ENCODE measurements around the gene BPGM. TPM values are rescaled to one million over a fixed set of nuclear protein-coding genes. Genes with fewer than 3 reads are reported as not detected.

The BPGM gene
- polyA plus RNA-seq, 1 of the 3 experiments (the other 2 are of a cell fraction), result 12.4 TPM

GRCh38 chr7:134706468-134706867, 59.8 kb downstream of the BPGM start:
- Histone ChIP-seq H3K4me2 (no peak overlapping the region), H2AFZ (ENCODE audit: low read depth) (no peak overlapping the region), H3K9me3 (no peaks in the 10 kb centered on the region), H3K27ac (ENCODE audit: low read depth in 2 of 2, low read length in 1 of 2) (no peak overlapping the region), H3K4me1 (ENCODE audit: control insufficient read depth in 1 of 2, insufficient read depth in 2 of 2, low read depth in 1 of 2, low read length in 1 of 2) (peaks cover 0 to 7% of the 10 kb centered on the region in 2 experiments; a peak in 1 of 4 replicates), H3K79me2 (ENCODE audit: insufficient read depth) (no peaks in the 10 kb centered on the region), H3K36me3 (replicated peaks in 1 of 2; ENCODE audit: control insufficient read depth in 1 of 2, insufficient read depth in 2 of 2, low read length in 1 of 2) (no peaks in the 10 kb centered on the region), H3K4me3 (ENCODE audit: low read depth in 2 of 2, low read length in 1 of 2) (no peak overlapping the region), H4K20me1 (ENCODE audit: insufficient read depth) (no peaks in the 10 kb centered on the region), H3K27me3 (ENCODE audit: insufficient read depth) (no peaks in the 10 kb centered on the region), H3F3A (replicated peaks; ENCODE audit: insufficient read depth) (peaks cover 13% of the 10 kb centered on the region), H3K9me2 (no peaks in the 10 kb centered on the region), H3K9ac (no peak overlapping the region)
- CTCF ChIA-PET, result interaction anchor here (1.0 to 1.4 kb wide), 3 partner anchors 8 to 17 kb away, joined by 3 to 5 read pairs (median 3); no protein-coding TSS in a partner anchor
- no peak for DNase-seq
- POLR2A ChIA-PET, result no interaction called here
- no peak for TF ChIP-seq SIN3A (IDR thresholded peaks at IDR 0.05; ENCODE audit: borderline replicate concordance, low read depth, low read length)
- no peak for TF ChIP-seq IRF3 (IDR thresholded peaks at IDR 0.05; ENCODE audit: low read depth, low read length)
- TF ChIP-seq FOSL2 (IDR thresholded peaks at IDR 0.05; ENCODE audit: borderline replicate concordance, low read depth), result no peak
- no peak for TF ChIP-seq CHD2 (IDR thresholded peaks at IDR 0.05; ENCODE audit: low read length, partially characterized antibody)
- no peak for TF ChIP-seq POLR2AphosphoS5 (IDR thresholded peaks at IDR 0.05; ENCODE audit: low read depth, low read length)
- TF ChIP-seq MXI1 (IDR thresholded peaks at IDR 0.05; ENCODE audit: low read depth, low read length), result no peak
- TF ChIP-seq EZH2phosphoT487 (IDR thresholded peaks at IDR 0.05; ENCODE audit: borderline replicate concordance, low read depth), result no peak
- no peak for TF ChIP-seq NFIC (IDR thresholded peaks at IDR 0.05; ENCODE audit: borderline replicate concordance)
- TF ChIP-seq, protein P1, sequence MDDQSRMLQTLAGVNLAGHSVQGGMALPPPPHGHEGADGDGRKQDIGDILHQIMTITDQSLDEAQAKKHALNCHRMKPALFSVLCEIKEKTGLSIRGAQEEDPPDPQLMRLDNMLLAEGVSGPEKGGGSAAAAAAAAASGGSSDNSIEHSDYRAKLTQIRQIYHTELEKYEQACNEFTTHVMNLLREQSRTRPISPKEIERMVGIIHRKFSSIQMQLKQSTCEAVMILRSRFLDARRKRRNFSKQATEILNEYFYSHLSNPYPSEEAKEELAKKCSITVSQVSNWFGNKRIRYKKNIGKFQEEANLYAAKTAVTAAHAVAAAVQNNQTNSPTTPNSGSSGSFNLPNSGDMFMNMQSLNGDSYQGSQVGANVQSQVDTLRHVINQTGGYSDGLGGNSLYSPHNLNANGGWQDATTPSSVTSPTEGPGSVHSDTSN (IDR thresholded peaks at IDR 0.05), result no peak
- TF ChIP-seq MEF2A (IDR thresholded peaks at IDR 0.05; ENCODE audit: borderline replicate concordance, low read depth), result no peak
- no peak for TF ChIP-seq JUND (IDR thresholded peaks at IDR 0.05)
- no peak for TF ChIP-seq MAX (IDR thresholded peaks at IDR 0.05; ENCODE audit: low read depth)
- no peak for TF ChIP-seq GATA2 (CRISPR knock-in tag; IDR thresholded peaks at IDR 0.05)
- 76% methylated on average over 5 of the region's 5 CpGs for WGBS (ENCODE audit: low lambda C conversion rate)

- TF ChIP-seq, protein P2, sequence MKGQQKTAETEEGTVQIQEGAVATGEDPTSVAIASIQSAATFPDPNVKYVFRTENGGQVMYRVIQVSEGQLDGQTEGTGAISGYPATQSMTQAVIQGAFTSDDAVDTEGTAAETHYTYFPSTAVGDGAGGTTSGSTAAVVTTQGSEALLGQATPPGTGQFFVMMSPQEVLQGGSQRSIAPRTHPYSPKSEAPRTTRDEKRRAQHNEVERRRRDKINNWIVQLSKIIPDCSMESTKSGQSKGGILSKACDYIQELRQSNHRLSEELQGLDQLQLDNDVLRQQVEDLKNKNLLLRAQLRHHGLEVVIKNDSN (IDR thresholded peaks at IDR 0.05; ENCODE audit: borderline replicate concordance, low read depth), result no peak
- TF ChIP-seq, protein P3, sequence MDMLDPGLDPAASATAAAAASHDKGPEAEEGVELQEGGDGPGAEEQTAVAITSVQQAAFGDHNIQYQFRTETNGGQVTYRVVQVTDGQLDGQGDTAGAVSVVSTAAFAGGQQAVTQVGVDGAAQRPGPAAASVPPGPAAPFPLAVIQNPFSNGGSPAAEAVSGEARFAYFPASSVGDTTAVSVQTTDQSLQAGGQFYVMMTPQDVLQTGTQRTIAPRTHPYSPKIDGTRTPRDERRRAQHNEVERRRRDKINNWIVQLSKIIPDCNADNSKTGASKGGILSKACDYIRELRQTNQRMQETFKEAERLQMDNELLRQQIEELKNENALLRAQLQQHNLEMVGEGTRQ (IDR thresholded peaks at IDR 0.05; ENCODE audit: borderline replicate concordance, low read depth, low read length), result no peak
- TF ChIP-seq RXRA (IDR thresholded peaks at IDR 0.05; ENCODE audit: borderline replicate concordance, low read depth) (no peak), EP300 (IDR thresholded peaks at IDR 0.05; ENCODE audit: borderline replicate concordance in 1 of 2, low read depth in 1 of 2, low read length in 1 of 2) (no peak), MEF2A (IDR thresholded peaks at IDR 0.05; ENCODE audit: borderline replicate concordance, low read depth) (no peak), MXI1 (IDR thresholded peaks at IDR 0.05; ENCODE audit: low read depth, low read length) (no peak)
- Histone ChIP-seq H3F3A (replicated peaks; ENCODE audit: insufficient read depth) (peaks cover 13% of the 10 kb centered on the region), H3K9ac (no peak overlapping the region), H3K9me3 (no peaks in the 10 kb centered on the region), H3K79me2 (ENCODE audit: insufficient read depth) (no peaks in the 10 kb centered on the region), H3K27me3 (ENCODE audit: insufficient read depth) (no peaks in the 10 kb centered on the region), H3K27ac (ENCODE audit: low read depth in 2 of 2, low read length in 1 of 2) (no peak overlapping the region), H3K36me3 (replicated peaks in 1 of 2; ENCODE audit: control insufficient read depth in 1 of 2, insufficient read depth in 2 of 2, low read length in 1 of 2) (no peaks in the 10 kb centered on the region), H4K20me1 (ENCODE audit: insufficient read depth) (no peaks in the 10 kb centered on the region), H3K9me2 (no peaks in the 10 kb centered on the region), H2AFZ (ENCODE audit: low read depth) (no peak overlapping the region), H3K4me2 (no peak overlapping the region), H3K4me1 (ENCODE audit: control insufficient read depth in 1 of 2, insufficient read depth in 2 of 2, low read depth in 1 of 2, low read length in 1 of 2) (peaks cover 4 to 7% of the 10 kb centered on the region in 2 experiments; a peak in 1 of 4 replicates), H3K4me3 (ENCODE audit: low read depth in 2 of 2, low read length in 1 of 2) (no peak overlapping the region)
- DNase-seq, result no peak
- POLR2A ChIA-PET, result no interaction called here
- CTCF ChIA-PET, result interaction anchor here (0.7 to 1.0 kb wide), 2 partner anchors 10 to 18 kb away, joined by 3 read pairs; no protein-coding TSS in a partner anchor
- WGBS (ENCODE audit: low lambda C conversion rate), result 90% methylated on average over 4 of the region's 4 CpGs
Observed at GRCh38 chr7:134707663-134708378, 61.2 kb downstream of the BPGM start.

All from SK-N-SH (cell line).